Psoas muscle (tissue), 8 donors: ENCODE results near the gene TRPM2. TPM values are rescaled to one million over a fixed set of nuclear protein-coding genes. Genes with fewer than 3 reads are reported as not detected.

Source experiments
- ATAC-seq, 4 donors: fragments of 200-7000 bp; cut with Tn5 transposase; one replicate each; pipeline ENCODE4 v1.9.1; 2020; ENCODE audit warnings: moderate library complexity in 3 of 4, mild to moderate bottlenecking in 2 of 4
- DNase-seq, 2 donors: peaks; one replicate each; pipeline ENCODE4 v3.0.0-alpha.2; 2020
- H3K27ac ChIP-seq: fragments of 200-600 bp; one replicate; pipeline ENCODE4 v1.8.0; 2022
- H3K27me3 ChIP-seq, 3 donors: fragments of 200-600 bp in 1 of 3; one replicate each; pipeline versions ENCODE4 v1.6.1 to v1.8.0; 2013 to 2022; ENCODE audit warnings: low read length in 2 of 3, mild to moderate bottlenecking in 2 of 3, moderate library complexity in 1 of 3; ENCODE audit not compliant: insufficient read depth in 3 of 3
- H3K36me3 ChIP-seq, 2 donors: fragments of 200-600 bp in 1 of 2; one replicate each; pipeline versions ENCODE4 v1.6.1 to v1.8.0; 2013 to 2022; ENCODE audit warnings: low read depth in 1 of 2, mild to moderate bottlenecking in 1 of 2, moderate library complexity in 1 of 2; ENCODE audit not compliant: insufficient read depth in 1 of 2
- H3K4me1 ChIP-seq: fragments of 200-600 bp; one replicate; pipeline ENCODE4 v1.8.0; 2022
- H3K4me3 ChIP-seq: fragments of 200-600 bp; one replicate; pipeline ENCODE4 v1.8.0; 2022; ENCODE audit warnings: mild to moderate bottlenecking
- H3K9me3 ChIP-seq: fragments of 200-600 bp; one replicate; pipeline ENCODE4 v1.8.0; 2022
- WGBS, 3 donors: extraction: QIAGEN DNeasy Blood & Tissue Kit; methylation state at CpG; one replicate each; pipeline versions ENCODE4 v1.1.6 to v1.1.7; 2013; 5-methylcytosine and 5-hydroxymethylcytosine counted together
- intact Hi-C, 2 donors: fragments of 100-400 bp; cut with DNase I; formaldehyde crosslinking; loops; one replicate each; pipeline versions ENCODE4 v1.11.0 to v1.14.2; 2022
- polyA plus RNA-seq, 3 donors: library from polyadenylated mRNA; stranded (reverse); fragments of 200-250 nt; gene quantifications; one replicate each; pipeline ENCODE4 v1.2.3, GENCODE V29; 2013
- total RNA-seq, 4 donors: library from RNA; stranded (reverse); fragmentation: NEBNext Ultra II Directional in 2 of 4; extraction: Animal tissue kit (Norgen Biotek cat#: 25700) in 2 of 4; gene quantifications; one replicate each; pipeline versions ENCODE4 v1.2.1 to v1.2.4, GENCODE V29; 2021 to 2023
- TF ChIP-seq, protein P1 (sequence below): fragments of 200-600 bp; IDR thresholded peaks from one replicate; pipeline ENCODE4 v1.8.0; 2022; ENCODE audit warnings: antibody characterized with exemption
- donor health status: healthy with polysubstance abuse.
- donor health status: DM: no; HTN: no; CAD: no; lungs with moderate emphysema.
- donor health status: Bipolar disorder and iron deficiency.
- donor health status: healthy.
- donor health status: DM: yes; HTN: yes; CAD: no.
- donor health status: DM: no; HTN: no; CAD: no.
- donor health status: DM: no; HTN: no; CAD: no.
- donor health status: DM: yes; HTN: yes; CAD: no.

TRPM2 gene
- total and polyA plus RNA-seq, 7 donors: 0.08 to 1.7 (median 0.76) TPM

DNA sequence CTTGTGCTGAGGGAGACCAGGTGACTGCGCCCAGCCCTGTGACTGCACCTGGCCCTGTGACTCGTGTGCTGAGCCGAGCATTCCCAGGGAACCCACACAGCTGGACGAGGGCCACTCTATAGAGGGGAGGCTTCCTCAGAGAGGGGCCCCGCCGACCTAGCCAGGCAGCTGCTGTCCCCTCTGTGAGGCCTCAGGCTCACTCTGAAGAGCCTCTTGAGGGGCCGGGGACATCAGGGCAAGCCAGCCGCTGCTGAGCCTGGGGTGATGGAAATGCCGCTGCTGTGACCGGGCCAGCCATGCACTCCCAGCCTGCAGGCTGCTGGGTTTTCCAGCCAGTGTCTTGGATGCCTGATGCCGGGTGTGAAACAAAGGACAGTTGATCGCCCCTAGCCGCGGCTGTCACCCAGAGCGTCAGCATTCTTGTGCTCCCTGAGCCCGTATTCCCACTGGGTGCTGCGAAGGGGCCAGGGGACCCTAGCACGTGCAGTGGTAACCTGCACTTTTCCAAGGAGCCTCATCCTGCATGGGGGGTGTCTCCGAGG is 36.1 kb upstream of the TRPM2 start:
- 87 to 91% (median 90%) methylated on average over 19 of the region's 19 CpGs for WGBS, 3 donors
- no peak for ATAC-seq
- intact Hi-C loops: no loop called here
- Histone ChIP-seq H3K27me3 (no peaks in the 10 kb centered on the region), H3K36me3 (peaks cover 0 to 45% of the 10 kb centered on the region in 2 donors), H3K4me1 (no peaks in the 10 kb centered on the region), H3K9me3 (no peaks in the 10 kb centered on the region), H3K27ac (no peak overlapping the region), H3K4me3 (no peak overlapping the region)
- TF ChIP-seq, protein P1, sequence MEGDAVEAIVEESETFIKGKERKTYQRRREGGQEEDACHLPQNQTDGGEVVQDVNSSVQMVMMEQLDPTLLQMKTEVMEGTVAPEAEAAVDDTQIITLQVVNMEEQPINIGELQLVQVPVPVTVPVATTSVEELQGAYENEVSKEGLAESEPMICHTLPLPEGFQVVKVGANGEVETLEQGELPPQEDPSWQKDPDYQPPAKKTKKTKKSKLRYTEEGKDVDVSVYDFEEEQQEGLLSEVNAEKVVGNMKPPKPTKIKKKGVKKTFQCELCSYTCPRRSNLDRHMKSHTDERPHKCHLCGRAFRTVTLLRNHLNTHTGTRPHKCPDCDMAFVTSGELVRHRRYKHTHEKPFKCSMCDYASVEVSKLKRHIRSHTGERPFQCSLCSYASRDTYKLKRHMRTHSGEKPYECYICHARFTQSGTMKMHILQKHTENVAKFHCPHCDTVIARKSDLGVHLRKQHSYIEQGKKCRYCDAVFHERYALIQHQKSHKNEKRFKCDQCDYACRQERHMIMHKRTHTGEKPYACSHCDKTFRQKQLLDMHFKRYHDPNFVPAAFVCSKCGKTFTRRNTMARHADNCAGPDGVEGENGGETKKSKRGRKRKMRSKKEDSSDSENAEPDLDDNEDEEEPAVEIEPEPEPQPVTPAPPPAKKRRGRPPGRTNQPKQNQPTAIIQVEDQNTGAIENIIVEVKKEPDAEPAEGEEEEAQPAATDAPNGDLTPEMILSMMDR: no peak
- DNase-seq: no peak

DNA sequence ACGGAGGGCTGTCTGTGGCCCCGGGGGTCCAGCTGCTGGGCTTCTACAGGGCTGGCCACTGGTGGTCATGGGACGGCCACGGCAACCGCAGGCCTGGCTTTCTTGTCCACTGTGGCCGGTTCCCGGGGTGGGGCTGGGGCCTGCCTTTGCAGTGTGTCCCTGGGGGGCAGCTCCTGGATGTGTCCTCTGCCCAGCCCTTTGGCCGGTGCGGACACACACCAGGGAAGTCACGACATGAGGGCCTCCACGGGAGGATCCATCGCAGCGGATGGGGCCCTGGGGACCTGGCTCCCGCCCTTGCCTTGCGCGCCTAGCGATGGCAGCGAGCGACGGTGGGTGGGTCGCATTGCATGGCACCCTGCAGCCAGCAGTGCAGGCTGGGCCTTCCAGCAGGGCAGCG is 35.5 kb upstream of the TRPM2 start:
- no peak overlapping the region for H3K4me3 ChIP-seq
- peaks cover 0 to 43% of the 10 kb centered on the region in 2 donors for H3K36me3 ChIP-seq
- no peaks in the 10 kb centered on the region for H3K9me3 ChIP-seq
- intact Hi-C loops: no loop called here
- ATAC-seq: no peak
- no peaks in the 10 kb centered on the region for H3K4me1 ChIP-seq
- 92 to 94% (median 92%) methylated on average over 21 to 22 of the region's 22 CpGs for WGBS, 3 donors
- H3K27ac ChIP-seq: no peak overlapping the region
- TF ChIP-seq, protein P1: no peak
- no peaks in the 10 kb centered on the region for H3K27me3 ChIP-seq
- DNase-seq: no peak

GRCh38 chr21:44318489-44319285 is 34.7 kb upstream of the TRPM2 start:
- ATAC-seq (no peak), DNase-seq (no peak)
- Histone ChIP-seq H3K27me3 (no peaks in the 10 kb centered on the region), H3K4me3 (no peak overlapping the region), H3K9me3 (no peaks in the 10 kb centered on the region), H3K27ac (no peak overlapping the region), H3K4me1 (no peaks in the 10 kb centered on the region), H3K36me3 (peaks cover 0 to 35% of the 10 kb centered on the region in 2 donors)
- intact Hi-C loops: no loop called here
- TF ChIP-seq, protein P1: no peak
- 94 to 96% (median 96%) methylated on average over 25 of the region's 25 CpGs for WGBS, 3 donors

- DNase-seq (no peak), ATAC-seq (no peak)
- Histone ChIP-seq H3K9me3 (no peaks in the 10 kb centered on the region), H3K4me1 (no peaks in the 10 kb centered on the region), H3K27ac (no peak overlapping the region), H3K36me3 (peaks cover 0 to 40% of the 10 kb centered on the region in 2 donors), H3K4me3 (no peak overlapping the region), H3K27me3 (no peaks in the 10 kb centered on the region)
- TF ChIP-seq, protein P1: no peak
- intact Hi-C loops: loop anchor here in 1 of 2 donors (10.0 kb wide), 1 partner anchor 65 kb away; no protein-coding TSS in a partner anchor
- 93% methylated on average over 31 to 35 of the region's 35 CpGs for WGBS, 3 donors
Observed at GRCh38 chr21:44319407-44320065, 33.9 kb upstream of the TRPM2 start.
